G401.6 (cell line): Measurements from ENCODE around the gene PEF1.

Experiments used
- FAIRE-seq: peaks from 2 replicates; lab custom pipeline; 2012; peaks lifted over from hg19 to GRCh38; lab: Jason Lieb, UNC

PEF1 gene

GRCh38 chr1:31627930-31628559 lies 16.6 kb downstream of the PEF1 start:
- FAIRE-seq, result no peak

- FAIRE-seq, result no peak
These were observed 17.3 kb downstream of the PEF1 start for GRCh38 chr1:31627301-31627929.

- FAIRE-seq, result no peak
These were observed 18.2 kb downstream of the PEF1 start for GRCh38 chr1:31626223-31627207.

GRCh38 chr1:31625561-31626222 lies 19.0 kb downstream of the PEF1 start:
- FAIRE-seq, result no peak

- no peak for FAIRE-seq
These were observed 19.8 kb downstream of the PEF1 start for GRCh38 chr1:31624731-31625514.

- no peak for FAIRE-seq
These were observed 20.4 kb downstream of the PEF1 start for GRCh38 chr1:31624309-31624708.

GRCh38 chr1:31623365-31623764 lies 21.3 kb downstream of the PEF1 start:
- FAIRE-seq, result no peak

- no peak for FAIRE-seq
These were observed 22.6 kb downstream of the PEF1 start for GRCh38 chr1:31621847-31622730.

- no peak for FAIRE-seq
These were observed 23.2 kb downstream of the PEF1 start for GRCh38 chr1:31621498-31621820.

GRCh38 chr1:31620631-31621497 lies 23.8 kb downstream of the PEF1 start:
- no peak for FAIRE-seq

GRCh38 chr1:31618916-31619846 lies 25.5 kb downstream of the PEF1 start:
- FAIRE-seq, result no peak

GRCh38 chr1:31617916-31618746 lies 26.5 kb downstream of the PEF1 start:
- no peak for FAIRE-seq

- FAIRE-seq, result no peak
These were observed 27.3 kb downstream of the PEF1 start, which contains the start of gene HCRTR1 for GRCh38 chr1:31617218-31617915. TSS of gene HCRTR1 (plus strand) at chr1:31617689. CDS start at chr1:31619193, 1,504 bp downstream.

- no peak for FAIRE-seq
These were observed 28.7 kb downstream of the PEF1 start for GRCh38 chr1:31615939-31616338.

- no peak for FAIRE-seq
These were observed 29.3 kb downstream of the PEF1 start for GRCh38 chr1:31615414-31615813.

GRCh38 chr1:31614414-31615005 lies 30.2 kb downstream of the PEF1 start:
- no peak for FAIRE-seq
